Lower leg skin (tissue), 4 donors: Measurements from ENCODE around the gene GHRHR. TPM values are rescaled to one million over a fixed set of nuclear protein-coding genes. Genes with fewer than 3 reads are reported as not detected.

Experiments
- DNase-seq, 2 donors: peaks; one replicate each; pipeline ENCODE4 v3.0.0-alpha.2; 2019; ENCODE audit warnings: low spot score in 2 of 2
- H3K4me3 ChIP-seq: fragments of 200-600 bp; sonication (generic); 2 replicates; pipeline ENCODE4 v1.5.1; 2017; ENCODE audit warnings: mild to moderate bottlenecking, low read depth; ENCODE audit not compliant: poor library complexity, severe bottlenecking
- POLR2A ChIP-seq, 2 donors: fragments of 450-650 bp; IDR thresholded peaks; one replicate each; pipeline ENCODE4 v1.6.1; 2016 to 2017; ENCODE audit warnings: antibody characterized with exemption in 2 of 2, mild to moderate bottlenecking in 1 of 2, moderate library complexity in 1 of 2
- WGBS, 2 donors: methylation state at CpG; one replicate each; pipeline ENCODE4 v1.1.5; 2018; 5-methylcytosine and 5-hydroxymethylcytosine counted together
- intact Hi-C: fragments of 100-400 bp; cut with DNase I; formaldehyde crosslinking; loops from one replicate; pipeline ENCODE4 v1.15.0; 2023; ENCODE audit warnings: low total_unique reads
- total RNA-seq, 4 donors: library from RNA; depleted of rRNA; stranded (reverse); fragments of >200 nt; gene quantifications; one replicate each; pipeline ENCODE4 v1.1.0, GENCODE V29; 2016
- TF ChIP-seq, protein P1 (sequence below), 3 donors: fragments of 450-650 bp; IDR thresholded peaks; one replicate each; pipeline ENCODE4 v1.5.1; 2016; ENCODE audit warnings: antibody characterized with exemption in 3 of 3, mild to moderate bottlenecking in 3 of 3, moderate library complexity in 2 of 3

The GHRHR gene
- total RNA-seq, 4 donors from 2014 or later = not detected

GRCh38 chr7:30984359-30985107 lies 20.8 kb downstream of the GHRHR start:
- peak in 1 of 2 donors; percentile 74 for DNase-seq
- intact Hi-C loops = loop anchor here (1.0 kb wide), 1 partner anchor 136 kb away; no protein-coding TSS in a partner anchor
- 41 to 50% methylated on average over 13 of the region's 13 CpGs for WGBS, 2 donors

GRCh38 chr7:30985756-30986155 lies 22.0 kb downstream of the GHRHR start:
- TF ChIP-seq, protein P1, sequence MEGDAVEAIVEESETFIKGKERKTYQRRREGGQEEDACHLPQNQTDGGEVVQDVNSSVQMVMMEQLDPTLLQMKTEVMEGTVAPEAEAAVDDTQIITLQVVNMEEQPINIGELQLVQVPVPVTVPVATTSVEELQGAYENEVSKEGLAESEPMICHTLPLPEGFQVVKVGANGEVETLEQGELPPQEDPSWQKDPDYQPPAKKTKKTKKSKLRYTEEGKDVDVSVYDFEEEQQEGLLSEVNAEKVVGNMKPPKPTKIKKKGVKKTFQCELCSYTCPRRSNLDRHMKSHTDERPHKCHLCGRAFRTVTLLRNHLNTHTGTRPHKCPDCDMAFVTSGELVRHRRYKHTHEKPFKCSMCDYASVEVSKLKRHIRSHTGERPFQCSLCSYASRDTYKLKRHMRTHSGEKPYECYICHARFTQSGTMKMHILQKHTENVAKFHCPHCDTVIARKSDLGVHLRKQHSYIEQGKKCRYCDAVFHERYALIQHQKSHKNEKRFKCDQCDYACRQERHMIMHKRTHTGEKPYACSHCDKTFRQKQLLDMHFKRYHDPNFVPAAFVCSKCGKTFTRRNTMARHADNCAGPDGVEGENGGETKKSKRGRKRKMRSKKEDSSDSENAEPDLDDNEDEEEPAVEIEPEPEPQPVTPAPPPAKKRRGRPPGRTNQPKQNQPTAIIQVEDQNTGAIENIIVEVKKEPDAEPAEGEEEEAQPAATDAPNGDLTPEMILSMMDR (IDR thresholded peaks at IDR 0.05) = no peak
- TF ChIP-seq POLR2A (IDR thresholded peaks at IDR 0.05) = no peak
- DNase-seq = no peak
- WGBS, 2 donors = 77 to 78% methylated on average over 7 of the region's 7 CpGs
- intact Hi-C loops = loop anchor here (1.0 kb wide), 1 partner anchor 135 kb away; no protein-coding TSS in a partner anchor
- H3K4me3 ChIP-seq = no peak overlapping the region

More at GRCh38 chr7:30984359-30985107, 20.8 kb downstream of the GHRHR start:
- no peak for TF ChIP-seq POLR2A (IDR thresholded peaks at IDR 0.05)
- TF ChIP-seq, protein P1 (IDR thresholded peaks at IDR 0.05) = no peak
- H3K4me3 ChIP-seq = no peak overlapping the region

DNA sequence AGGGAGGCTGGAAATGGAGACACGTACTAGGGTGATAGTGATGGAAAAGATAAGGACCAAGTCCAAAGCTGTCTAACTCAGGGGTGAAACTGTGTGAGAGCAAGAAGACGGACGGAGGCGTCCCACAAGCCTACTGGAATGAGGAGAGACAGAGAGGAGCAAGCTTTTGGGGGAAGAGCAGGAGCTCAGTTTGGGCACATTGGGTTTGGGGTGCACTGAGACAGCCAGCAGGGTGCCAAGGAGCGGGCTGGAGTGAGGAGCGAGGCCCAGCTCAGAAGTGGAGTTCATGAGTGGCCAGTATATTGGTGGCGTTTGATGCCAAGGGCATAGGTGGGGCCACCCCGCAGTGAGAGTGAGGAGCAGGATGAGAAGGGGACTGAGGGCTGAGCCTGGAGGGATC lies 22.6 kb downstream of the GHRHR start:
- no peak for TF ChIP-seq POLR2A (IDR thresholded peaks at IDR 0.05)
- TF ChIP-seq, protein P1 (IDR thresholded peaks at IDR 0.05) = no peak
- intact Hi-C loops = no loop called here
- DNase-seq = peak in 1 of 2 donors; percentile 80
- WGBS, 2 donors = 90 to 94% methylated on average over 8 of the region's 8 CpGs
- no peak overlapping the region for H3K4me3 ChIP-seq

DNA sequence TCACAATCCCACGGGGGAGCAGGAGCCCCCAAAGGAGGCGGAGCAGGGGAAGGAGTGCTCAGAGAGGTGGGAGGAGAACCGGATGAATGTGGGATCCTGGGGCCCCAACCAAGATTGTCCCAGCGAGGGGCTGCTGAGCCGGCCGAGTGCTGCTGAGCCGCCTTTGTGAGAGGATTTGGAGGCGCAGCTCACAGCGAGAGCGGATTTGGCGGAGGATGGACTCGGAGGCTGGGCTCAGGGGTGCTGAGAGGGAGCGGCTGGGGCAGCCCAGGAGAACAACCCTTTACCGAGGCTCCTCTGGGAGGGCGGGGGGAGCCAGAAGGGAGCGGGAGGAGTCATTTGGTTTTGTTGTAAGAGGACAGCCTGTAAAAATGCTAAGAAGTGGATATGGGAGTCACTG lies 23.0 kb downstream of the GHRHR start:
- WGBS, 2 donors = 70 to 79% methylated on average over 16 of the region's 16 CpGs
- intact Hi-C loops = no loop called here
- no peak overlapping the region for H3K4me3 ChIP-seq
- no peak for DNase-seq
- TF ChIP-seq, protein P1 (IDR thresholded peaks at IDR 0.05) = no peak
- no peak for TF ChIP-seq POLR2A (IDR thresholded peaks at IDR 0.05)

DNA sequence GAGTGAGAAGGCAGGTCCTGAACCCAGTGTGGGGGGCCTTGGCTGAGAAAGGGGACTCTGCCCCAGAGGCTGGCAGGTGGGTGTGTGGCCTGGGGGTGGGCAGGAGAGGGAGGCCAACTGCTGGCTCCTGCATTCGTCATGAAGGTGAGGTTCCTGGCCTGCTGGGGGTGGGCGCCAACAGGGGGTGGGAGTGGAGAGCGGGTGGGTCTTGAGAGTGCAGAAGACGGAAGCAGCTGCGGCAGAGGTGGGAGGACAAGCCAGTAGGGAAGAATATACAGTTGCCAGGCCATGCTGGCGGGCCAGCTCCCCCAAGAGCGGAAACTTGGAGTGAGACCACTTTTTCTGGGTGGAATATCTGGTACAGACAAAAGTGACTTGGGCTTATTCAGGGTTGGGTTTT lies 23.4 kb downstream of the GHRHR start:
- no peak for DNase-seq
- no peak overlapping the region for H3K4me3 ChIP-seq
- no peak for TF ChIP-seq POLR2A (IDR thresholded peaks at IDR 0.05)
- TF ChIP-seq, protein P1 (IDR thresholded peaks at IDR 0.05) = no peak
- intact Hi-C loops = no loop called here
- 88 to 91% methylated on average over 7 of the region's 7 CpGs for WGBS, 2 donors
